Measurements from ENCODE around the gene AGAP1.
A peak's percentile ranks its signal among the peaks of the same experiment; 100 is the strongest.

The AGAP1 gene

DNA sequence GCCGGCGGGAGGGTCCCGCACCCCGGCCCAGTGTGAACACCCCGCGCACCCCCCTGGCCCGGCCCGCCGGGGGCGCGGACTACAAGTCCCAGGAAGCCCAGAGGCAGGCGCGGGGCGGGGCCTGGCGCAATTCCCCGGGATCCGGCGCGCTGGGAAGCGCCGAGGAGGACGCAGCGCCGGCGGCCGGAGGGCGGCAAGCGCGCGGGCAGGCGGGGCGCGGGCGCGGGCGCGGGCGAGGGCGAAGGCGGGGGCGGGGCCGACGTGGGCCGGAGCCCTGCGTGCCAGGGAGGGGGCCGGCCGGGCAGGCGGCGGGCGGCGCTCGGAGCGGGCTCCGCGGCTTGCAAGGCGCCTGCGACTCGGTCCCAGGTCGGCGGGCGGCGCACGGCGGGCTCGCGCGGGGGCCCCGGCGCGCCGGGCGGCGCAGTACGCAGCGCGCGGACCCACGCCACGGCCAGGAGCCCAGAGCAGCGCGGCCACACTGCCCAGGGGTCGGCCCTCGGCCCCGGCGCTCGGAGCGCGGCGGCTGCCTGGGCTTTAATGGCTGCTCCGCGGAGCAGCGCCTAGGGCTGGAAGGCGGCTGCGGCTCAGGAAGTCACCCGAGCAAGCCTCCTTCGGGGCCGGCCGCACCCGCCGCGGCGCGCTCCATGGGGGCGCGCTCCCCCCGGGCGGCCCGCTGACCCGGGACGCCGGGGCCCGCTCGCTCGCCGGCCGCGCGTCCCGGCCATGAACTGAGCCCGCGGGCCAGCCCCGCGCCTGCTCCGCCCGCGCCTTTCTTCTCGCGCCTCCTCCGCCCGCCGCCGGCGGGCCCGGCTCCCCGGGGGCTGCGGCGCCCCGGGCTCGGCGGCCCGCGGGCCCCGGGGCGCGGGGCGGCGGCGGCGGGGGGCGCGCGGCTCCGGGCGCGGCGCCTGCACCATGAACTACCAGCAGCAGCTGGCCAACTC lies at the start of gene AGAP1:
TSS of gene AGAP1 (plus strand) at position 269 of the 941 bp plus-strand sequence.
- peak; percentile 65 to 89 for DNase-seq

DNA sequence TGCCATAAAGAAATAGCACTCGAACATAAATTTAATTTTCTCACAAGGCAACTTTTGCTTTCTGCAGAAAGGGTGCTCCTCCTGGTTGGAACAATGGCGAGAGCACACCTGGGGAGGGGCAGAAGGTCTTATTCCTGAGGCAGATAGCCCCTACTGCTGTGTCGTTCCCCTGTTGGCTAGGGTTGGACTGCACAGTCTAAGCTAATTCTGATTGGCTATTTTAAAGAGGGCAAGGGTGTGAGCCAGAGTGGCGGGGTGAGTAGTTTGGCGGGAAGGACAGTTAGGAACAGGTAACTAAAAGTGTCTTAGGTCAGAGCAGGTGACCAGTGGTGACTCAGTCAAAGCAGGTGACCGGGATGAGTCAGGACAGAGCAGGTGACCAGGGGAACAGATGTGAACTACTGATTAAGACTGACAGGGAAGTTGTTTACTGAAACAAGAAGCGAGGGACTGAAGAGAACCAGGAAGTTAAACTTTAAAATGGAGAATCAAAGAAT lies 49.7 kb upstream of the AGAP1 start:
- DNase-seq: no peak

DNA sequence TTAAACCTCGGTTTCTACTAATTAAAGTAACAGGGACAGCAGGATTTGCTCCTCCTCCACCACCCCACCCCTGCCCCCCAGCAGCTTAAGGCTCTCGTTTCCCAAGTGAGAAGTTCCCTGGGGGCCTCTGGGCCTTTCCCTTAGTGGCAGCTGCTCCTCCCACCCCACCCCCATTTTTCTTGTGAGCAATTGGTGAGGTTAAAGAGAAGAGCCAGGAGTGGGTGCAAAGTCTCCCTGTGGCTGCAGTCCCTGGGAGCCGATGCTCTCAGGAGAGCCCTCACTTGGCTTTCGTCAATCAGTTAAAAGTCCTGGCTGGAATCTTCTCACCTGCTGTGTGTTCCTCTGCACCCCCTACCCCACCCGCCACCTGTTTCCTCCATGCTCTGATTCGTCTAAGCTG lies 48.7 kb upstream of the AGAP1 start:
- DNase-seq: no peak

DNA sequence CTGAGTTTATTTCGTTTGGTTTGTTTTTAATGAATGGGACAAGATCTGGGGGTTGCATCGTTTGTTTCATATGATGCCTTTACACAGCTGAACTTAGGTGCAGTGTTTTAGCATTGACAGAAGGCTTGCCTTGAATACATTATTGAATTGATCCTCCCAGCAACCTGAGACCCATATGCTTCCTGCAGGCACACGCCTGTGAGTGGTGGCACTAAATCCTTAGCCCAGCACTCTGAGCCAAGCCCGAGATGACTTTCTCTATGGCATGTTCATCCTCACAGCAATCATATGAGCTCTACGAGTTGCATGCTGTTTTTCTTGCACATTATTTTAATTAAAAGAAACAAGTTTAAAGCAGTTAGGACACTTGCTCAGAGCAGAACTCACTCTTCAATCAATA lies 47.8 kb upstream of the AGAP1 start:
- no peak for DNase-seq

DNA sequence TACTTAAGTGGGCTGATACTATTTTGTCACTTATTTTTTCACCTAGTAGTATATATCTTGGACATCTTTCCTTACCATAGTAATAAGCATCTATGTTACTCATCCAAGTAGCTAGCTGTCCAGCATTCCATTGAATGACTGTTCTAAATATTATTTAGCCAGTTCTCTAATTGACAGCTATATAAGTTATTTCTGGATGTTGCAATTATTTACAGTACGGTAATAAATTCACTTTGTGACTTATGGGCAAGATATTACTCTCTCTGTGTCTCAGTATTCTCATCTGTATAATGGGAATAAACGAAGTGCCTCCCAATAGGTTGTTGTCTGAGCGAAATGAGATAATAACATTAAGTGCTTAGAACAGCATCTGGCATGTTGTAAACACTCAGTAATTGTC lies 46.6 kb upstream of the AGAP1 start:
- no peak for DNase-seq

DNA sequence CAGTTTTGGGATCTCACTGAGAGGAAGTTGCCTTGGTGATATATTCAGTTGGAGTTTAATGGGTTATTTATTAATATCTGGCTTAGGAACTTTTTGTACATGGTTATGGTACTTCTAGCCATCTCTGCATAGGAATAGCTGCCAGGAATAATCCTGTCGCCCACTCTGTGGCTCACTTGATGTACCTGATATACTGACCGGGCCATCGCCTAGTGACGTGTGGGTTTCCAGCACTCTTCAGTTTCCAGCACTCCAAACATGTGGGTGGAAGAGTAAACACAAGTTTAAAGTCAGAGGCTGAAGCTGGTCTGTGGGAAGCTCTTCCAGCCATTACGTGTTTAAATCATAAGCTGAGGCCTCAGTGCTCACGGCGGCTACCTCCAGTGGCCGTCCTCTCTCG lies 44.3 kb upstream of the AGAP1 start:
- DNase-seq: no peak

DNA sequence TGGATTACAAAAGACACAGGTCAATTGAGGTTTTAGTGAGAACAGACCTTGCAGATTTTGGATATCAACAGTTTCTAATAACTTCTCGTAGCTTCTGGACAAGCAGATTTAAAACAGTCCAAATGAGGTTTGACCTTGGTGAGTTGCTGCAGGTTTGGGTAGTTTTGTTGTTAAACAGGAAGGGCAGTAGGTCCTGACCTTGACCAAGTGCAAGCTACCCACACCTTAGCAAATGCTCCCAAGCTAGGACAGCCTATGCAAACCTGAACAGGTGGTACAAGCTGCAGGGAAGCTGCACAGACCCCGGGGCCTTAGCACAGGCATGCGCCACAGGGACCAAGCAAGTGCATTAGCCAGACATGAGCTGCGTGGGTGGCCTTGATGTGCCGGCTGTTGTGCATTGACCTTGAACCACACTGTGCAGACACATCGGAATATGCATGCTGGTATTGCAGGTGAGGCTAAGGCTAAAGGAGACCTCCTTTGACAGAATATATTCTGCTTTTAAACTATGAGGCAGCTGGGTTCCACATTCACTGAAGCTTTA lies 40.2 kb upstream of the AGAP1 start:
- no peak for DNase-seq

DNA sequence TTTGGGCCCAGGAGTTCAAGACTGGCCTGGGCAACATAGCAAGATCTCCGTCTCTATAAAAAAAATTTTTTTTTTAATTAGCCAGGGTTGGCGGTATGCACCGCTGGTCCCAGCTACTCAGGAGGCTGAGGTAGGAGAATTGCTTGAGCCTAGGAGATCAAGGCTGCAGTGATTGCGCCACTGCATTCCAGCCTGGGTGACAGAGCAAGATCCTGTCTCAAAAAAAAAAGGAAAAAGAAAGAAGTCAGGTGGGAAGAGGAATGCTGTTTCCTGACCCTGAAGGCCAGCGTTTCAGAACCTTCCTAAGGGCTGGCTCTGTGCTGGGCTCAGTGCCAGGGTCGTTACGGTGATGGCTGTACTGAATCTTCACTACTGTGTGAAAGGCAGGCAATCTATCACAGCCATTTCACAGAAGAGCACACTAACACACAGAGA lies 35.0 kb upstream of the AGAP1 start:
- DNase-seq: no peak

DNA sequence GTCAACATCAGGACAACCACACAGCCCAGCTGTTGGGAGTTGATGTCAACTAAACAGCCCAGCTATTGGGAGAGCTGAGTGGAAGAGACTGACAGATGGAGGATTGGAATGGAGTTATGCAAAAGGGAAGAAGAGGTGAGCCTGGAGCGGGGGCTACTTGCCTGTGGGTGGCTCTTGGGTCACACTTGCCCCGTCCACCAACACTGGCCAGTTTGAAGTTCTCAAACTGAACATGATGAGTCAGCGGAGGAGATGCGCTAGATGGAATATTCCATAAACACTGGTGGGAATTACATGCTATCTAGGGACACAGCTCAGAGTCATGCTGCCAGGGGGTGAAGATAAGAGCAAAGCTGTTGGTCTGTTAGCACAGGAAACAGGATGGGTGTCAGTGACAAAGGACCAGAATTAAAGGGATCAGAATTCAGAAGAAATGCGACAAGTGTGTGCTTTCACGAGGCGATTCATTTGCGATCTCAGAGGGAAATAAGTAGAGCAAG lies 33.2 kb upstream of the AGAP1 start:
- DNase-seq: no peak

DNA sequence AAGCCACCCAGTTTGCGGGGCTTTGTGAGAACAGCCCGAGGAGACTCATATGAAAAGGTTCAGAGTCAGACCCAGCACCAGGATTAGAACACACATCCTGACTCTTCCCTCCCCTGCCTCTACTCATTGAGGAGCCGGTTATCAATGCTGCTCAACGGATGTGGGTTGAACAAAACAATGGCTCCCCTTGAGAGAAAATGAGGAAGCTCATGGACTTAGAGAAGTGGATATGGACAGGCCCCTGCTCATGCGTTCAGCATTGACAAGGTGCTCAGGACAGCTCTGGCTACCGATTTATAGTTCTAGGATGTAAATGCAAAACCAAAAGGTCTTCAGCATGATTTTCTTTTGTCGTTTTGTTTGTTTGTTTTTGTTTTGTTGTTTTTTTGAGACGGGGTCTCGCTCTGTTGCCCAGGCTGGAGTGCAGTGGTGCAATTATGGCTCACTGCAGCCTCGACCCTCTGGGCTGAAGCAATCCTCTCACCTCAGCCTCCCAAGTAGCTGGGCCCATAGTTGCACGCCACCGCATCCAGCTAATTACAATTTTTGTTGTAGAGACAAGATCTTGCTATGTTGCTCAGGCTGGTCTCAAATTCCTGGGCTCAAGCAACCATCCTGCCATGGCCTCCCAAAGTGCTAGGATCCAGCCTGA lies 32.0 kb upstream of the AGAP1 start:
- no peak for DNase-seq

DNA sequence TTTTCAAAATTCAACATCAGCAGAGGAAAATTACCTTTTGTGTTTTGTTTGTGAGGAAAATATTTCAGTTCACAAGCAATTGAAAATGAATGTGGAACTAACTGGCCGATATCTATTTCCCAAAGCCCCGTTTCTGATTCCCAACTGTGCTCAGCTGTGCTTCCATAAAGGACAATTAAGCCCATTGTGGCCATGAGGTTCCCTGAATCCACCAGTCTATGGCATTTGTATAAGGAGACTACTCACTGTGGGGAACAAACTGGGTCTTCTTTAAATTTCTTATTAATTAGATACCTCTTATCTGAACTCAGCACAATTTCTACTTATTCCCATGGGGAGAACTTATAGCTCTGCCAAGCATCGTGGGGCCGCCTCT lies 31.4 kb upstream of the AGAP1 start:
- no peak for DNase-seq

DNA sequence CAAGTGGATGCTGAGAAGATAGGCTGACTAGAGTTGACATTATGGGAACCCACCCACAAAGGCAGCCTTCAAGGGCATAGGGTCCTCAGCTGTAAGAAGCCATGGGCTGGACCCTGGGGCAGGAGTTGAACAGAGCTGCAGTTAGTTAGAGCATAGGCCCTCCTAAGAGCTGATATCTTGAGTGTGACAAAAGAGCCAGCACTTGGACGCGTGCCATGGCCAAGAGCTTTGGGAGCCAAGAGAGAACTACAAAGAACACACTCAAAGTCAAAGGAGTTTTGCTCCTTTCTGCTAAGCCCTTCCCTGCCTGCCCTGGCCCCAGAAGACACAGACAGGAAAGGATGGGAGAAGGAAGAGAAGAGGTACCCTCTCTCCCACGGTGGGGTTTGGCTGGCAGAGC lies 29.9 kb upstream of the AGAP1 start:
- no peak for DNase-seq

DNA sequence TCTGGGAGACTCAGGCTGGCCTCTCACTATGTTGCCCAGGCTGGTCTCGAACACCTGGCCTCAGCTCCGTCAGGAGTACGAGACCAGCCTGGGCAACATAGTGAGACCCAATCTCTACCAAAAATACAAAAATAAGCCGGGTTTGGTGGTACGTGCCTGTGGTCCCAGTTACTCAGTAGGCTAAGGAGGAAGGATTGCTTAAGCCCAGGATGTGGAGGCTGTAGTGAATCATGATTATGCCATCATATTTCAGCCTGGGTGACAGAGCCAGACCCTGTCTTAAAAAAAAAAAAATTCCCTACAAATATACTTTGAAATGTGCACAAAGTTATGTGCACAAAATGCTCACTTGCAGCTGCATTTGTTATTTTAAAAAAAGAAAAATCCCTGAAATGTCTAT lies 26.3 kb upstream of the AGAP1 start:
- no peak for DNase-seq

DNA sequence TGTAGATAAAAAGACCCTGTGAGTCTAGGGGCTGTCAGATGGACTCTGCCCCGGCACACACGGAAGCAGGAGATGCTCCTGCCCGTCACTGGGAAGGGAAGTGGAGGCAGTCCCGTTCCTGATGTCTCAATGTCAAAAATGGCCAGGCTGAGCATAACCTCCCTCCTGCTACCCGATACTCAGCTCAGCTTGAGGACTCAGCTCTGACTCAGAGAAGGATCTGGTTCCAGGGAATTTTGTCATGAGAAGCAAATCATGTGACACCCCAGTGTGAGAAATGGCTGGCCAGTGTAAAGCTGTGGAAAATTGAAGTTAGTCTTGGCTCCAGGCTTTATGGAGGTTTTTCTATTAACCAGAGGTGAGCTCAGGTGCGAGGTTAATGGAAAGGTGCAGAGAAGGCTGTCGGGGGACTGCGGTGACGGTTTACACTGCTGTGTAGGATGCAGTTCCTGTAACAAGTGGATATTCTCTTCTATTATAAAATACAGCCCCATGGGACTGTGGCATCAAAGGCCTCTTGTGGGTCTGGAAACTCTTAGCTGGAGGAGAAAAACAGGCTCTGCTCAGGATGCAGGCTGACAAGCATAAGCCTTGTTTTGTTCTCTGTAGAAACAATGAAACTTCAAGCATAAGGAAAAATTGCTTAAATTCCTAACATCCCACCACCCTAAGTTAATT lies 24.7 kb upstream of the AGAP1 start:
- DNase-seq: no peak

DNA sequence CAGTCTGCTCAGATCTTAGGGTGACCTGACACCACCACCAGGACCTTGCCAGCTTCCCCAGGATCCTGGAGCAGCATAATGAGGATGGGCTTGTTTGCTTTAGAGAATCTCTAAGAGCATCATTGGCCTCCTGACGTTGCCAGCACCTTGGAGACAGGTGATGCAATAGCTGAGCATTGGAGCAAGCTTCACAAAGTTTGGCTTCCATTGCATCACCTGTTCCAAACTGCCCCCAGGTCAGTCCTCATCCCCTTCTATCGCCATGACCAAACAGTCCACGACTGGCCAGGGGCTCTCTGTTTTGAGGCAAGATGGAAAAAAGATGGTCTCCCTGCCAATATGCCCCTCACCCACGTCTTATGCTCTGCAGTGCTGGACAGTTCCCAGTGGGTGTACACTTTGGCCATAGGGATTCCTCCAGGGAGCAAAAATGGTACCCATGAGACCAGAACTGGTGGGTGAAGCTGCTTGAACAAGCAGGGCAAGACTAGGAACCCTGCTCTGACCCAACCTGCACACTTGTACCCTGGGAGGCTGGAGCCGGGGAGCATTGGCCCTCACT lies 22.6 kb upstream of the AGAP1 start:
- DNase-seq: no peak

DNA sequence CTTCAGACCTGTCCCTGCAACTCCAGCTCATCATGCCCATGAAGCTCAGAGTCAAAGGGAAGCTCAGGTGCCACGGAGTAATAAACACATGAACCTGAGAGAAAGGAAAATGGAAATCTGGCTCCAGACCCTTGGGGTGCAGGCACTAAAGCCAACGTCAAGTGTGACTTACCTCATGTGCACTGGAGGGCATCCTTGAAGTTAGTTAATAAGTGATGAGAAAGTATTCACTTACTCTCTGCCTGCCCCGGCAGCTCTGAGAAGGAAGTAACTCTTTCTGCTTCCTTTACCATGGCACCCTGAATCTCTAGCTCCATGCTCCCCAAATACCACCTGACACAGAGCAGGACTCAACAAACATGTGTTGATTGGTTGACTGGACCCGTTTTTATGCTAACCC lies 21.4 kb upstream of the AGAP1 start:
- no peak for DNase-seq

DNA sequence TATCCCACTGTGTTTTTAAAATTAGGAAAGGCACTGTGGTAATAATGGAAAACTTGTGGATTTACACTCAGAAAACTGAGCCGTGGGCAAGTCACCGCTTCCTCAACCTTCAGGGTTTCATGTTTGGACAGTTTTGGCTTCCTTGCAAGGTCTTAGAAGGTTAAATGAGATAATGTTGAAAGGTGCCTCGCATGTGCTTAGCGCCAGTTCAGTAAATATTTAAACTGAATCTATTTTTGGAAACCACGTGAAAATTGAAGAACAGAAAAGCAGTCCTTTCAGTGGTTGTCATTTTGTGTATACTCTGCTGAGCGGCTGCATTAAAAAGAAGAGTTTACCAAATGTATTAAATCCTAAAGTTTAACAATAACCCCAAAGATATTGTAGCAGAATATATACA lies 15.2 kb upstream of the AGAP1 start:
- DNase-seq: no peak

DNA sequence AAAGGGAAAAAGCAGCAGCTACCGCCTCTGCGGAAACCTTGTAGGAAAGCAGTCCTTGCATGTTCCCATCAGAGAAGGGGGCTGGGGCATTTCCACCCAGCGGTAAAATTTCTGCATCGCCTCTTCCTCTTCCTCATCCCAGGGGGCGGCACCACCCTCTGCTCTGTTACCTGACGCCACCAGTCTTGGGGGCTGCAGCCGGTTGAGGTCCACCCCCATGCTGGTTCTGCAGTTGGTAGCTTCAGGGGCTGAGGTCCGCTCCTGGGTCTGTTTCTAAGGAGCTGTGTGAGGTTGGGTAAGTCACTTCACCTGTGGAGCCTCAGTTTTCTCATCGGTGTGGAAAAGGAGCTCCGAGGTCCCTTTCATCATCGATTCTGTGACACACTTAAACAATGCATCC lies 14.2 kb upstream of the AGAP1 start:
- DNase-seq: no peak

DNA sequence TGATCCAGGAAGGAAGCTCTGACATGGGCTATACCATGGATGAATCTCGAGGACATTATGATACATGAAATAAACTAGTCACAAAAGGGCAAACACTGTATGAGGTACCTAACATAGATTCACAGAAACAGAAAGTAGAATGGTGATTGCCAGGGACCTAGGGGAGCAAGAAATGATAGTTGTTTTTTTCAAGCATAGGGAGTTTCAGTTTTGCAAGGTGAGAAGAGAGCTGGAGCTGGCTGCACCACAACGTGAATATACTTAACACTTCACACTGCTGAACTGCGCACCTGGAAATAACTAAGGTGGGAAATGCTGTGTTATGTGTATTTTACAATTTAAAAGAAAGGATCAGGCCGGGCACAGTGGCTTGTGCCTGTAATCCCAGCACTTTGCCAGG lies 13.2 kb upstream of the AGAP1 start:
- DNase-seq: no peak

DNA sequence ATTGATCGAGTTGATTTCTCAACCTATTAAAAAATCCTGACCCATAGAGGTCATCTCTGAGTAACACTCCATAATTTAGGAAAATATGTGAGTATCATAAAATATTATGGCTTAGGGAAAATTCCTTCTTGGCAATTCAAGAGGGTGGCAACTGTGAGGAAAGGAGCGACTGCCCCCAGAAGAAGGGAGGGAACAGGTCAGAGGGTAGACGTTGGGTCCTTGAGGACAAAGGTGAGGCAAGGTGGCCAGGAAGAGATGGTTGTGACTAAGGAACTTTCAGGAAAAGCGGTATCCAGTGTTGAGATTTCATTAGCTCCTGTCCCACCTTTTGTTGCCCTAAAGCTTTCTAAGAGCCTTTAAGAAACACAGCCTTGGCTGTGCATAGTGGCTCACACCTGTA lies 10.5 kb upstream of the AGAP1 start:
- no peak for DNase-seq

DNA sequence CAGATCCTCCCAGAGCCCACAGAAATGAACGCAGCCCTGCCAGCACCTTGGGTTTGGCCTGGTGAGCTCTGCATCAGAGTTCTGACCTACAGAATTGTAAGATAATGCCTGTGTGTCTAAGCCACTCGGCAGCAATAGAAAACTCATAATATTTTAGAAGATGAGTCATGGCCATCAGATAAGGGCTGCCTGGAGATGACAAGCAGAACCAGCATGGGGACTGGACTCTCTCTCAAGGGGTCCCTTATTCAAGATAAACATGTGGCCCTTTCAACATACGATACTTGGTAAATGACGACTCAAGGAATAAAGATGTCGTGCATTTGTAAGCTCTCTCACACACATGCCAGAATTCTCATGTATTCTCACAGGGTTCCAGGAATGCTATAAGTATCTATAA lies 8.5 kb upstream of the AGAP1 start:
- DNase-seq: no peak

DNA sequence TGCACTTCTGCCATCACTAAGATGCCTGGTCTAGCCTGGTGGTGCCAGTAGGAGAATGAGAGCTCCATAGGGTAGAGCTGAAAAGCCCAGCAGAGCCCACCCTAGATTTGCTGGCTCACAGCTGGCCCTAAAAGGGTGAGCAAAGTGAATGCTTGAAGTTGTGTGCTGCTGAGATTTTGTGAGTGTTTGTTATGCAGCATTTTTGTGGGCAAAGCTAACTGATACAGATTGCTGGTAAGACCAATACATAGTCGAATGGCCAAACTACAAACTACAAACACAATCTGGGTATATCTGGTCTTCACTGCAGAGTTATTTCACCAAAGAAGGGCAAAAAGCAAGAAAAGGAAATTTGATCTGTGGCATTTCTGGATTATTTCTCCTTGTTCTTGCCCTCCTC lies 7.1 kb upstream of the AGAP1 start:
- DNase-seq: no peak

DNA sequence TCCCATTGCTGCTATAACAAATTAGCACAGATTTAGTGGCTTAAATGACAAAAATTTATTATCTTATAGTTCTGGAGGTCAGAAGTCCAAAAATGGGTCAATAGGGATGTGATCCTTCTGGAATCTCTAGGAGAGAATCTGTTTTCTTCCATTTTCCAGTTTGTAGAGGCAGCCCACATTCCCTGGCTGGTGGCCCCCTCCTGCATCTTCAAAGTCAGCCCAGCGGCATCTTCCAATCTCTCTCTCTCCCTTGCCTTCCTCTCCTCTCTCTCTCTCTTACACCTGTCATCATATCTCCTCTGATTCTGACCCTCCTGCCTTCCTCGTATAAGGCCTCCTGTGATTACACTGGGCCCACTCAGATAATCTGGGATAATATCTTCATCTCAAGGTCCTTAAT lies 3.9 kb upstream of the AGAP1 start:
- no peak for DNase-seq
